NK-92 (cell line): ENCODE data around the gene CDH6.

ENCODE experiments used
- DNase-seq: peaks from one replicate; lab custom pipeline; 2025; ENCODE audit not compliant: unreplicated experiment; lab: John Stamatoyannopoulos, UW

The CDH6 gene

DNA sequence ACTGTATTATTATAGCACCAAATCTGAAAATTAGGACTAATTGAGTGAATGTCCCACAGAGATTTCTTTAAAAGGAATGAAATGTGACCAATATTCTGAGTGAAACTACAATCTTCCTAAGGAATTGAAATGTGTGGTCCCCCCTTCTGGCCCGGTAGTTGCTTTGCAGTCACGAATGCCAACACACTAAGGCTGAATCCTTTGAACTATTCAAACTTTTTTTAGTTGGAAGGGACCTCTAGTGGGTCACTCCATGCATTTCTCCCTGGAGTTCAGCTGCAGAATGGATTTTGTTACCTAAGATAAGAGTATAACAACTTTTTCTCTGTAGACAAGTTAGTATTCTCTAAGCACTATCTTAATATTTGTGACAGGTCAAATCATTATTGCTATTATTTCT is 2.8 kb downstream of the CDH6 start:
- no peak for DNase-seq

GRCh38 chr5:31197183-31197582 is 3.7 kb downstream of the CDH6 start:
- DNase-seq = no peak

DNA sequence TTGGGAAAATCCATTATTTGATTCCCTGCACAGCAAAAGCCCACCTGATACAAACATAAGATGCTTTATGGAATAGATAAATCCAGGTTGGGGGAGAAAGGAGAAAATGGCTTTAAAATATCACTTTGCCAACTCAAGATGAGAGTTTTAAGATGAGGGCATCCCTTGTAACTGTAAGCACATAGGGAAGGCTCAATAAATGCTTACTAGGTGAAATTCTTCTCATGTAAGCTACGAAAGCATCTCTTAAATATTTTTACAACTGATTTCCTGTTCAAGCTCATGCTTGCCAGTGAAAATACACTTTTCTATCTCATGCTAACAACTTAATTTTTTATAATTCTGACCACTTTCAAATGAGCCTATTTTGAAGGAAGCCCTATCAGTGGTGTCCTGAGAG is 11.5 kb downstream of the CDH6 start:
- DNase-seq = no peak

- DNase-seq = no peak
Observed at GRCh38 chr5:31208043-31208442, 14.6 kb downstream of the CDH6 start.

GRCh38 chr5:31209334-31209733 is 15.8 kb downstream of the CDH6 start:
- no peak for DNase-seq

DNA sequence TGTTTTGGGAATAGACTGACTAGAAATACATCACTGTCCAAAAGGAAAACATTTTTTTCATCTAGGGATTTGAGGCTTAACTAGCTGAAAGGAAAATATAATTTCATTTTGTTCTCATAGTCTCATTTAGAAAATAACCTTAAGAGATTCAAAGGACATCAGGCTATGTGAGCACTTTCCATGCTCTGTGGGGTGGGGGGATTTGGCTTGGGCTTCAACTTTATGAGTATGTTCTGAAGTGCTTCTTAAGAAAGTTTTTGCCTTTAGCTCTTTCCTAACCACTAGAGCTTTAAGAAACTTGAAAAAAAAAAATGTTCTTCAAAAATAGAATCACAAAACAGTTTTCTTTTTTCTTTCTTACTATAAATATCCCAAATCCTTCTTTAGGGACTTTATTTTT is 17.6 kb downstream of the CDH6 start:
- DNase-seq = no peak

DNA sequence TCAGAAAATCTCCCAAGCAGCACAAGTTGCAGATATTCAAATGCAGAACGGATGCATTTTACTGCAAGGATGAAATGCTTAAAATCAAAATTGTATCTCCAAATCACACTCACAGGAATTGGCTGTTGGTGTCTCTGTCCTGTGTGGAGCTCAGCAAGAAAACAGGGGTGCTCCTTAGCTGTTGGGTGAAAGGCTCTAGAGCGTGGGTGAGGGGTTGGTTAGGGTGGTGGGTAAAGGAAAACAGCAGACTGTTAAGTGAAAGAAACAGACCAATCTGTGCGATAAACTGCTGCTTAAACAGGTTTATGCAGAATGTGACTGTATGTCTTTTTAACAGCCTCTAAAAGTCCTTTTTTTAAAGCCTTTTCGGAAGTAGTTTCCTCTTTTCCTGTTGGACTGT is 19.8 kb downstream of the CDH6 start:
- DNase-seq = no peak

DNA sequence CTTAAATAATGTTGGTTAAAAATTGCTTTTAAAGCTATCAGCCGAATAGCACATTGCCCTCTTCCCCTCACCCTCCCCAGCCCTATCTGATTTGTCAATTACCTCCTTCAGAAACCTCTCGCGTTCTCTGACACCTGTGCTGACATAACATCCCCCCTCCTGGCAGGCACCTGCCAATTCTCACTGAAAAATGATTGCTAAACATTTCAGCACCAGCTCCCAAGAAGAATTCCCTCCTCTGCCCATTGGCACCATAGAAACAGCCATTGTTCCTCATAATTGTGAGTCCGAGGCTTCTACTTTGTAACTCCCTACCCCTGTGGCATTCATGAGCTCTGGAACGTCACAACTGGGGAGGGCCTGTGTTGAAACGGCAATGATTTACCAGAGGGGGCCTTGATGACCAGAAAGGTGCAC is 20.2 kb downstream of the CDH6 start:
- DNase-seq = no peak

GRCh38 chr5:31214229-31214628 is 20.7 kb downstream of the CDH6 start:
- no peak for DNase-seq

DNA sequence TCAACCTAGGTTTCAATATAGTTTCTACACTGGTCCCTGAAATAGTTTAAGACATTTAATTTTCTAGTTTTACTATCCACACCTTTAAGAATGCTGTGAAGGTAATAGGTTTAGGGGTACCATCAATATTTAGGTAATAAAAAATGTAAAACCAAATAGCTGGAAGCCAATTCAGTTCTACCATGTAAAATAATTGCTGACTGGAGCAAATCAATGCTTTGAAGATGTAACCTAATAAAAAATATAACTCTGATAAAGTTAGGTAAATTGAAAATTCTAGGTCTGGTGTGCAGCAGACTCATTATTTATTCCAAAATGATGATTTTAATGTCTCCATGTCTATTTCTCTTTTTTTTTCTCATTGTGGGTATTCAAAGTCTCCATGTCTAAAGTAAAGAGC is 21.8 kb downstream of the CDH6 start:
- DNase-seq = no peak

DNA sequence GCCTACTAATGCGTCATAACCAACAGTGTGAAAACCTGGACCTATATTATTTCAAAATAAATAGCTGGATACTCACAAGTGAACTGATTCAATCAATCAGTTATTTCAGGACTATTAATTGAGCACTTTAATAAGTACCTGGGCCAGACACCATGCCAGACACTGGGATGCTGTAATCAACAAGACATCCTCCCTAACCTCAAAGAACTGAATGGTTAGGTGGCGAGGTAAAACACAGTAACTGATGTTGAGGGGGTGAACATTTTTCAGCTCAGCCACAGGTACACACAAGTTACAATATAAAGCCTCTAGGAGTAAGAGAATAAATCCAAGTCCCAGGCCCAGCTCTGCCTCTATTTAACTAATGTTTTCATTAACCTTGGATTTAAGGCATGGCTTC is 24.0 kb downstream of the CDH6 start:
- no peak for DNase-seq

GRCh38 chr5:31218978-31219377 is 25.5 kb downstream of the CDH6 start:
- no peak for DNase-seq

- no peak for DNase-seq
Observed at GRCh38 chr5:31221001-31221400, 27.5 kb downstream of the CDH6 start.

DNA sequence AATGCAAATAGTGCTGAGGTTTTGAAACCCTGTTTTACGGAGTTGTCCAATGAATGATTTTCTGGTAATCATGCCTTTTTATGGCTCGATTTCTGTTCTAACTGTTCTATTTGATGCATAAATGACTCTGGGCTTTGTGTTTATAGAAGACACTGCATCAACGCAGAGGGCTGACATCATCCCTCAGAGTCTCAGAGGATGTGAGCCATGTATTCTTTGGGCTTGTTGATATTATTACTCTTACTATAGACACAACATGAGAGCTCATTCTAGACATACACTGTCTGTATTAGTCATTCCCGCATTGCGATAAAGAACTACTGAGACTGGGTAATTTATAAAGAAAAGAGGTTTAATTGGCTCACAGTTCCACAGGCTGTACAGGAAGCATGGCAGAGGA is 31.6 kb downstream of the CDH6 start:
- DNase-seq = no peak

DNA sequence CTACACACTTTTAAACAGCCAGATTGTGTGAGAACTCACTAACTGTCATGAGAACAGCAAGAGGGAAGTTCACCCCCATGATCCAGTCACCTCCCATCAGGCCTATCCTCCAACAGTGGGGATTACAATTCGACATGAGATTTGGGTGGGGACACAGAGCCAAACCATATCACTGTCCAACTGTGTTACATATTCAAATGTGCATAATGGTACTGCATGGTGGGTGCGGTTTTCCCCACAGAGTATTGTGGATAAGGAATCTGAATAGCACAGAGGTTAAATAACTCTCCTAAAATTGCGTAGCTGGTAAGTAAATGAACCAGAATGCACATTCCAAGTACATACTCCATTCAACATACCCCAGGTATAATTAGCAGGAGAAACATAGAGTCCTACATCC is 32.1 kb downstream of the CDH6 start:
- DNase-seq = no peak

DNA sequence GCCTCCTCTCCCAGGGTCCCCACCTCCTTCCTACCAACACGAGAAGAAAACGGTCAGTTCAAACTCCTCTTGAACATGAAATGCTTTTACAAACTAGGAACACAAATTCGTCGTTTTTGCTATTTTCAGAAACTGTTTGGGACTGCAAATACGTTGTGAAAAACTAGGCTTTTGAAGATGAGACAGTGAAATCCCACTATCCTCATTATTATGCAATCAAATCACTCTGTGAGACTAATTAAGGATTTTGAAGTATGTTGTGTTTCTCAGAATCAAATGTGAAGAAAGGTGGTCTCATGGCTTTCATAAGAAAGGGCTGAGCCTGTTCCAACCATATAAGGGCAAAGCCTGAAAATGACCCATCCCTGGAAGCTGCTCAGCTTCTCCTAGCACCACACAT is 33.2 kb downstream of the CDH6 start:
- DNase-seq = no peak

DNA sequence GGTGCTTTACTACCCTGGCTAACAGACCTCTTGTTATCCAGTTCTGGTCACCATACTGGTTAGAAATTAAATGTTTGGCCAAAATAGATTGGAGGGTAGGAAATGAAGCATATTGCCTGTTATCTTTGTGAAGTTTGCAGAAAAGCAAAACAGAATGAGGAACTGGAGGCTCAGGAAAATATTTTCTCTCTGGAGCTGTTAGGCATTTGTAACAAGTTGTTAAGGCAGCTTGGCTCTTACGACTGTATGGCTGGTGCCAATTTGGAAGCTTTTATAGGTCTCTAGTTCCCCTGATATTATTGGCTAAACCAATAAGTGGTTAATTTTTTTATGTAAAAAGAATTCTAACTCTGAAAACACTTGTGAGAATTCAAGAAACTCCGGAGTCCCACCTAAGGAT is 35.8 kb downstream of the CDH6 start:
- no peak for DNase-seq

- no peak for DNase-seq
Observed at GRCh38 chr5:31231177-31231838, 37.8 kb downstream of the CDH6 start.

DNA sequence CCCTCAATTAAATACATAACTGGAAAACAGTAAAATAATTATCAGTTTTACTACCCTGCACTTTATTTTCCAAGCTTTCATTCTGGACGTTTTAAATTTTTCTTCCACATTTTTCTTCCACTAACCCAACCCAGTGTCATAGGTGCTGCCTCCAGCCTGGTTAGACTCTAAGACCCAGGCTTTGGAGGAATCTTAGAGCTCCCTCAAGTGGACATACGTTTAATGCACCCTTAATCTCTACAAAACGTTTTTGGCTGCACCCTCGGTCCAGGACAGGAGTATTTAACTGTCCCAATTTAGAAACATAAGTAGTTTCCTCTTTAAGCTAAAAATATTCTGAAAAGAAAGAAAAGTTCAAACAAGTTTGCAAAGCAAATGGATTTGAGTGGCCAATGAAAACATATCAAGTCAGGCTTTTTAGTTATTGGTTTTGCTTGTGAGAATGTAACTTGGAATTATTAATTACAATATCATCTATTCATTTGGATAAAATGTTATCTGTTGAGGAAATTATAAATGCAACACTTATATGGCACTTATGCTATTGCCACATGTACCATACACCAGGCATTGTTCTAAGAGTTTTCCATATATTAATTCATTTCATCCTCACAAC is 38.9 kb downstream of the CDH6 start:
- DNase-seq = no peak

DNA sequence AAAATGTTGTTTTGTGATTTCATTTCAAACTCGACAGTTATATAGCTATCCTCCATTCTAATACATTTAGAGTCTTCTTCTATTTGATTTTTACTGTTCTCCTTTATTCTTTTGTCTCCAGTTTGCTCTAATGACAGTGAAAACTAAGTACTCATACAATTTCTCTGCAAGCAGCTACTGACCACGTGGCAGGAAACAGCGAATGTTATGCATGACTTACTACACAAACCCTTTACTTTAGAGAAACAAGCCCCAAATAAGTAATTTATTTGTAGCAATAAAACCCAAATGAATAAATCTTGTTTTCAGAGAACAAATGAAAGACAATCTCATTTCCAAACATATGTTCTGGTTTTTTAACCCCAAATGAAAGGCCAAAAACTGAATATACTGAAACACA is 41.9 kb downstream of the CDH6 start:
- DNase-seq = no peak

- no peak for DNase-seq
Observed at GRCh38 chr5:31236339-31236738, 42.9 kb downstream of the CDH6 start.

DNA sequence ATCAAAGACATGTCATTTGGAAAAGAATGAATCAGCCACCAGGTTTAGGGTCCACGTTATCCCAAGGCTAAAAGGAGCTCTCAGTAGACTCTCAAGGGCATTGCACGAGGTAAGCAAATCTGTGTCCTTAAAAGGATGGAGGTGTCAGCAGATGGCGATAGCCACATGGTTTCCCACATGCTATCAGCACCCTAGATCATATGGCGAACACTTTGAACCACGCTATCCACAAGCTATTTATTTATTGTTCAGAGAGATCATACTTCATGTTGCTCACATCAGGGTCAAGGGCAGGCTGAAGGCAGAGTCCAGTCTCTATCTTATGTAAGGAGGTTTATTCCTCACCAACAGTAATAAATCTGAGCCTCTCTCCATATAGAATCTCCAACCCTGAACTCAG is 43.7 kb downstream of the CDH6 start:
- no peak for DNase-seq

GRCh38 chr5:31238497-31238896 is 45.0 kb downstream of the CDH6 start:
- no peak for DNase-seq
